IMR-90 (cell line): ENCODE results near the gene PRSS8. TPM values are rescaled to one million over a fixed set of nuclear protein-coding genes. Genes with fewer than 3 reads are reported as not detected.
"Not testable (repeated sequence)": the region's sequence is repeated elsewhere in the genome, so short reads cannot be mapped to it uniquely, and the experiment has no call there.

Experiments used
- ATAC-seq: fragments of 200-7000 bp; cut with Tn5 transposase; 2 replicates; pipeline ENCODE4 v1.9.1; 2020; ENCODE audit warnings: low read depth, mild to moderate bottlenecking, moderate library complexity
- BruUV-seq: library from RNA; stranded (reverse); fragments of 400-500 nt; replicated peaks from 2 replicates; lab custom pipeline; 2021; lab: Mats Ljungman, UMichigan
- CTCF ChIA-PET: fragments of 300-600 bp; formaldehyde crosslinking; extraction: SDS; loops from one replicate; lab custom pipeline; 2021; ENCODE audit warnings: antibody characterized with exemption; lab: Yijun Ruan, JAX
- POLR2A ChIA-PET: fragments of 300-600 bp; sonication (Branson Sonifier 250); formaldehyde crosslinking; loops from one replicate; lab custom pipeline; 2022; ENCODE audit warnings: antibody characterized with exemption; ENCODE audit not compliant: unreplicated experiment; lab: Charles Lee
- DNase-seq: peaks from one replicate; pipeline ENCODE4 v3.0.0; 2013
- H2AFZ ChIP-seq: replicated peaks from 2 replicates; pipeline ENCODE3; 2013; ENCODE audit warnings: low read length, mild to moderate bottlenecking; ENCODE audit not compliant: poor library complexity
- H2AK5ac ChIP-seq: 2 replicates; pipeline ENCODE4 v1.6.1; 2013; ENCODE audit warnings: low read depth, low read length, inconsistent platforms
- H2AK9ac ChIP-seq: replicated peaks from 2 replicates; pipeline ENCODE3; 2013; ENCODE audit warnings: mild to moderate bottlenecking, low read depth, low read length, moderate library complexity; ENCODE audit not compliant: poor library complexity
- H2BK120ac ChIP-seq: 2 replicates; pipeline ENCODE4 v1.6.1; 2013; ENCODE audit warnings: low read depth, low read length, inconsistent platforms
- H2BK15ac ChIP-seq: 3 replicates; pipeline ENCODE4 v1.6.1; 2013; ENCODE audit warnings: low read depth, low read length, inconsistent platforms
- H2BK20ac ChIP-seq: 2 replicates; pipeline ENCODE4 v1.6.1; 2013; ENCODE audit warnings: low read depth, mild to moderate bottlenecking, inconsistent platforms, low read length, moderate library complexity
- H2BK5ac ChIP-seq: 2 replicates; pipeline ENCODE4 v1.6.1; 2013; ENCODE audit warnings: mild to moderate bottlenecking, low read depth, low read length, inconsistent platforms; ENCODE audit not compliant: poor library complexity, severe bottlenecking
- H3K14ac ChIP-seq: replicated peaks from 2 replicates; pipeline ENCODE4 v1.6.1; 2013; ENCODE audit warnings: low read depth, low read length, inconsistent platforms
- H3K18ac ChIP-seq: 2 replicates; pipeline ENCODE4 v1.6.1; 2013; ENCODE audit warnings: low read depth, low read length, control low read depth
- H3K23ac ChIP-seq: 2 replicates; pipeline ENCODE4 v1.6.1; 2013; ENCODE audit warnings: low read depth, low read length, inconsistent platforms
- H3K27ac ChIP-seq: 2 replicates; pipeline ENCODE4 v1.5.1; 2013; ENCODE audit warnings: mild to moderate bottlenecking, control low read depth, low read length; ENCODE audit not compliant: insufficient read depth
- H3K27me3 ChIP-seq: 2 replicates; pipeline ENCODE4 v1.6.1; 2013; ENCODE audit warnings: low read length; ENCODE audit not compliant: control insufficient read depth, insufficient read depth
- H3K36me3 ChIP-seq: 2 replicates; pipeline ENCODE4 v1.6.1; 2013; ENCODE audit warnings: low read length, mixed read lengths; ENCODE audit not compliant: control insufficient read depth, insufficient read depth
- H3K4ac ChIP-seq: 2 replicates; pipeline ENCODE4 v1.6.1; 2013; ENCODE audit warnings: low read depth, low read length, inconsistent platforms
- H3K4me1 ChIP-seq: 2 replicates; pipeline ENCODE4 v1.6.1; 2013; ENCODE audit warnings: low read length, mixed read lengths; ENCODE audit not compliant: control insufficient read depth, insufficient read depth
- H3K4me2 ChIP-seq: 2 replicates; pipeline ENCODE4 v1.6.1; 2013; ENCODE audit warnings: low read depth, mild to moderate bottlenecking, control low read depth, low read length, moderate library complexity
- H3K4me3 ChIP-seq: 2 replicates; pipeline ENCODE4 v1.5.1; 2013; ENCODE audit warnings: low read depth, mild to moderate bottlenecking, control low read depth, low read length, moderate library complexity; ENCODE audit not compliant: insufficient read depth
- H3K56ac ChIP-seq: 2 replicates; pipeline ENCODE4 v1.6.1; 2013; ENCODE audit warnings: low read length, inconsistent platforms; ENCODE audit not compliant: insufficient read depth; ENCODE audit errors: extremely low read depth
- H3K79me1 ChIP-seq, 2 experiments: 2 replicates each; pipeline ENCODE4 v1.6.1; 2013; ENCODE audit warnings: low read length in 2 of 2, inconsistent platforms in 1 of 2, low read depth in 1 of 2
- H3K9ac ChIP-seq: 2 replicates; pipeline ENCODE4 v1.6.1; 2013; ENCODE audit warnings: low read depth, low read length, control low read depth
- H3K9me1 ChIP-seq: 2 replicates; pipeline ENCODE4 v1.6.1; 2013; ENCODE audit warnings: low read length, inconsistent platforms; ENCODE audit not compliant: insufficient read depth
- H3K9me3 ChIP-seq: 2 replicates; pipeline ENCODE4 v1.6.1; 2013; ENCODE audit warnings: low read length; ENCODE audit not compliant: control insufficient read depth, insufficient read depth
- H4K20me1 ChIP-seq: 2 replicates; pipeline ENCODE4 v1.6.1; 2013; ENCODE audit warnings: low read length, inconsistent platforms; ENCODE audit not compliant: insufficient read depth
- H4K5ac ChIP-seq: 2 replicates; pipeline ENCODE4 v1.6.1; 2013; ENCODE audit warnings: mild to moderate bottlenecking, low read depth, low read length, control low read depth
- H4K8ac ChIP-seq, 2 experiments: 2 replicates each; pipeline ENCODE4 v1.6.1; 2013; ENCODE audit warnings: low read depth in 2 of 2, low read length in 2 of 2, control low read depth in 1 of 2, inconsistent platforms in 1 of 2
- H4K91ac ChIP-seq: 2 replicates; pipeline ENCODE4 v1.6.1; 2013; ENCODE audit warnings: low read depth, low read length, inconsistent platforms; ENCODE audit not compliant: insufficient read depth
- CTCF ChIP-seq: conservative IDR thresholded peaks from 2 replicates; pipeline ENCODE4 v1.5.1; 2012; ENCODE audit warnings: mild to moderate bottlenecking, low read depth, low read length, improper control_type of control experiment
- POLR2A ChIP-seq: IDR thresholded peaks from 2 replicates; pipeline ENCODE4 v1.6.1; 2012; ENCODE audit warnings: mild to moderate bottlenecking, low read depth, low read length
- WGBS, 2 experiments: methylation state at CpG; one replicate each; pipeline versions ENCODE4 v1.1.5 to v1.1.7; 2013; ENCODE audit warnings: missing lambda C conversion rate in 2 of 2; ENCODE audit not compliant: insufficient read length in 1 of 2; ENCODE audit errors: extremely low coverage in 2 of 2; 5-methylcytosine and 5-hydroxymethylcytosine counted together
- dilution Hi-C: fragments of 300-500 bp; cut with HindIII; formaldehyde crosslinking; loops from one replicate; pipeline ENCODE4 v1.14.3; 2018; ENCODE audit warnings: low sequenced_read_pairs; ENCODE audit not compliant: unreplicated experiment
- in situ Hi-C: fragments of 300-500 bp; cut with MboI; formaldehyde crosslinking; loops from 3 replicates; pipeline ENCODE4 v1.14.3; 2019; ENCODE audit warnings: low sequenced_read_pairs, inconsistent platforms, mixed read lengths
- intact Hi-C: fragments of 100-400 bp; cut with micrococcal nuclease; formaldehyde crosslinking; loops from 2 replicates; pipeline ENCODE4 v1.10.0; 2022
- polyA plus RNA-seq, 3 experiments: library from polyadenylated mRNA; depleted of rRNA; stranded (reverse); fragments of >200 nt; gene quantifications; 2 replicates each; pipeline ENCODE4 v1.2.3, GENCODE V29; 2012; ENCODE audit warnings: low replicate concordance in 1 of 3
- total RNA-seq: library from RNA; depleted of rRNA; stranded (reverse); fragments of >200 nt; gene quantifications from 2 replicates; pipeline ENCODE4 v1.2.3, GENCODE V29; 2012

Gene PRSS8
- total and polyA plus RNA-seq, 2 of the 4 experiments (the other 2 are of a cell fraction) = not detected

- no peak for TF ChIP-seq CTCF
- no peak for TF ChIP-seq POLR2A
These were observed 41.6 kb upstream of the PRSS8 start (continued) for GRCh38 chr16:31177136-31177535.

- intact Hi-C loops, H2BK20ac ChIP-seq, ATAC-seq, H3K14ac ChIP-seq, H3K18ac ChIP-seq, H3K27me3 ChIP-seq, H2AK9ac ChIP-seq, H3K4me1 ChIP-seq, H3K4ac ChIP-seq, dilution Hi-C loops, H3K9ac ChIP-seq, H2BK15ac ChIP-seq, H3K4me2 ChIP-seq, H2AFZ ChIP-seq, DNase-seq, H4K91ac ChIP-seq, H3K36me3 ChIP-seq, H3K4me3 ChIP-seq, H3K79me1 ChIP-seq, H2AK5ac ChIP-seq, CTCF ChIA-PET, H3K23ac ChIP-seq, H2BK120ac ChIP-seq, POLR2A ChIA-PET, H3K9me3 ChIP-seq, H4K20me1 ChIP-seq, H3K27ac ChIP-seq, H3K9me1 ChIP-seq, in situ Hi-C loops, H3K56ac ChIP-seq, H2BK5ac ChIP-seq, BruUV-seq, H4K5ac ChIP-seq, H4K8ac ChIP-seq: not testable (repeated sequence)
- WGBS, 2 experiments = no CpG with 5 or more reads among the region's 2 CpGs
These were observed 34.5 kb upstream of the PRSS8 start for GRCh38 chr16:31170048-31170447.
